ENCODE data around the gene NOP9.

DNA sequence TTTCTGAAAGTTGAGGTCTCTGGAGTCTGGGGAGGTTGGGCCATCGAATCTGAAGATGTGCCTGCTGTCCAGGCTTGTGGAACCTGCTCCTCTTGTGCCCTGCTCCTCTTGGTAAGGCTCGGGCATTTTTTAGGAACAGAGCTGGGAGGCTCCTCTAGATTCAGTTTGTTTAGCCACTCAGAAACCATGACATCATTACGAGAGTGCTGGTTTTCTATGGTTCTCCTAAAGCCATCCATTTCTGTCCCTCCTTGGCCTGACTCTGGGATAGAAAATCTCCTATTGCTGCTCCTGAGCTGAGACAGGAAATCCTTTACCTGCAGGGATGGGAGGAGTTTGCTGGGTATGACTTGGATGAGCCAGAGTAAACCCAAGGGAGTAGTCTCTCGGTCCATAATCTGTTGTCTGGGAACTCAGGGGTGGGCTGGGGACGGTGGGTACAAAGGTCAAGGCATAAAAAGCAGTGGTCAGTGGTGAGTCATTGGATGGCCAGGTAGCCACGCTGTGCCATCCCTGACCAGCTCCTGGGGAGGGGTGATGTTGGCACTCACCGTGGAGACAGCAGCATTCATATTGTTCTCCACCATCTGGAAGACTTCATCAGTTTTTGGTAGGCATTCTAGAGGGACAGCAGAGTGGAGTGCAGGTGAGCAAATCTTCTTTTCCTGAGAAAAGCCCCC is 37.6 kb downstream of the NOP9 start:
- no peak for TF ChIP-seq EZH2 (IDR thresholded peaks at IDR 0.05; ENCODE audit: borderline replicate concordance)
- TF ChIP-seq, protein P1, sequence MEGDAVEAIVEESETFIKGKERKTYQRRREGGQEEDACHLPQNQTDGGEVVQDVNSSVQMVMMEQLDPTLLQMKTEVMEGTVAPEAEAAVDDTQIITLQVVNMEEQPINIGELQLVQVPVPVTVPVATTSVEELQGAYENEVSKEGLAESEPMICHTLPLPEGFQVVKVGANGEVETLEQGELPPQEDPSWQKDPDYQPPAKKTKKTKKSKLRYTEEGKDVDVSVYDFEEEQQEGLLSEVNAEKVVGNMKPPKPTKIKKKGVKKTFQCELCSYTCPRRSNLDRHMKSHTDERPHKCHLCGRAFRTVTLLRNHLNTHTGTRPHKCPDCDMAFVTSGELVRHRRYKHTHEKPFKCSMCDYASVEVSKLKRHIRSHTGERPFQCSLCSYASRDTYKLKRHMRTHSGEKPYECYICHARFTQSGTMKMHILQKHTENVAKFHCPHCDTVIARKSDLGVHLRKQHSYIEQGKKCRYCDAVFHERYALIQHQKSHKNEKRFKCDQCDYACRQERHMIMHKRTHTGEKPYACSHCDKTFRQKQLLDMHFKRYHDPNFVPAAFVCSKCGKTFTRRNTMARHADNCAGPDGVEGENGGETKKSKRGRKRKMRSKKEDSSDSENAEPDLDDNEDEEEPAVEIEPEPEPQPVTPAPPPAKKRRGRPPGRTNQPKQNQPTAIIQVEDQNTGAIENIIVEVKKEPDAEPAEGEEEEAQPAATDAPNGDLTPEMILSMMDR (IDR thresholded peaks at IDR 0.05; ENCODE audit: poor library complexity), result no peak
- no peak for TF ChIP-seq EZH2phosphoT487 (IDR thresholded peaks at IDR 0.05; ENCODE audit: low read depth, severe bottlenecking, unreplicated experiment)

Data from hepatocyte (in vitro differentiated cells).